Mucosa of descending colon (tissue), 3 donors: ENCODE data around the gene PNKD. TPM values are rescaled to one million over a fixed set of nuclear protein-coding genes. Genes with fewer than 3 reads are reported as not detected.
A peak's percentile ranks its signal among the peaks of the same experiment; 100 is the strongest.

Experiments used
- ATAC-seq: fragments of 200-7000 bp; cut with Tn5 transposase; one replicate; pipeline ENCODE4 v1.9.1; 2020; ENCODE audit warnings: mild to moderate bottlenecking, moderate library complexity
- DNase-seq, 3 donors: peaks; one replicate each; pipeline ENCODE4 v3.0.0-alpha.2; 2020
- H3K36me3 ChIP-seq: fragments of 200-600 bp; one replicate; pipeline ENCODE4 v1.8.0; 2021; ENCODE audit warnings: low read depth, mild to moderate bottlenecking
- H3K4me1 ChIP-seq: fragments of 200-600 bp; one replicate; pipeline ENCODE4 v1.8.0; 2021; ENCODE audit warnings: low read depth, mild to moderate bottlenecking
- H3K4me3 ChIP-seq: fragments of 200-600 bp; one replicate; pipeline ENCODE4 v1.8.0; 2021; ENCODE audit warnings: mild to moderate bottlenecking
- H3K9me3 ChIP-seq: fragments of 200-600 bp; one replicate; pipeline ENCODE4 v1.8.0; 2021; ENCODE audit warnings: mild to moderate bottlenecking
- CTCF ChIP-seq: fragments of 200-600 bp; IDR thresholded peaks from one replicate; pipeline ENCODE4 v1.8.0; 2022; ENCODE audit warnings: antibody characterized with exemption, mild to moderate bottlenecking
- intact Hi-C, 2 donors: fragments of 100-400 bp; cut with DNase I in 1 of 2; cut with micrococcal nuclease in 1 of 2; formaldehyde crosslinking; loops; one replicate each; pipeline versions ENCODE4 v1.11.0 to v1.11.1; 2022; cut with DNase I, micrococcal nuclease
- total RNA-seq, 3 donors: library from RNA; stranded (reverse); fragmentation: NEBNext Ultra II Directional in 2 of 3; extraction: Animal tissue kit (Norgen Biotek cat#: 25700) in 2 of 3; gene quantifications; one replicate each; pipeline versions ENCODE4 v1.2.1 to v1.2.4, GENCODE V29; 2021 to 2023
- donor health status: DM: no; HTN: no; CAD: no; lungs with moderate emphysema.
- donor health status: DM: no; HTN: no; CAD: no.
- donor health status: DM: no; HTN: yes; CAD: no.

The PNKD gene
- total RNA-seq, 3 donors from 2014 or later: 77.1 to 101 (median 92.1) TPM

DNA sequence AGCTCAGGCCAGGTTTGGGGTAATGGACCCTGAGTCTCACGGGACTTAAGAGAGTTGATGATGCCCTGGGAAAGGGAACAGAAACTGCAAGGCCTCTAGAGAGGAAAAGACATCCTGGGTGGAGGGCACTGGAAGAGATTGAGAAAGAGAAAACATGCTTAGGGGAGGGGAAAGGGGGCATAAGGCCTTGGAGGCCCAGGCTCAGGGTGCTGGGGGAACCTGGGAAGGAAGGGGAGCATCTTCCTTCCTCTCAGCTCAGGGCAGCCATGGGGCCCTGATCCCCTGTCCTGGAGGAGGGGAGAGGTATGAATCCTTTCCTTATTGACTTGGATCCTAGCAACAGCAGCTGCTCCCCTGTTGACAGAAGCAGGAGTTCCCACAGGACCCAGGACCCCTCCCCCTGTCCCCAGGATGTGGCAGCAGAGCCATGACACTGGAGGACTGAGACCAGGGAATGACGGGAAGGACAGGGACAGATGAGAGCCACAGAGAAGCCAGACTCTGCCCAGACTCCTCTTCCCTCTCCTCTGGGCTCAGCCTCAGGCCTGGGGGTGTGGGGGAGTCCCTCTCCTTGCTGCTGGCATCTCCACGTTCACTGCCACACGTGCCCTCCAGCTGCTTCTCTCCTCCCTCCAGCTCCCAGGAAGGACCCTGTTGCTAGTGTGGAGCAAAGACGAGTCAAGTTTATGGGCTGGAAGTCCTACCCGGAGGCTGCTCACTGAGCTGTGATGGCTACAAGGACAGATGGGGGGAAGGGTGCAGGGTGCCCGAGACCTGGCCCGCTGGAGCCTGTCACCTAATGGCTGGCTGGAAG lies 8.7 kb upstream of the PNKD start:
- intact Hi-C loops: no loop called here

DNA sequence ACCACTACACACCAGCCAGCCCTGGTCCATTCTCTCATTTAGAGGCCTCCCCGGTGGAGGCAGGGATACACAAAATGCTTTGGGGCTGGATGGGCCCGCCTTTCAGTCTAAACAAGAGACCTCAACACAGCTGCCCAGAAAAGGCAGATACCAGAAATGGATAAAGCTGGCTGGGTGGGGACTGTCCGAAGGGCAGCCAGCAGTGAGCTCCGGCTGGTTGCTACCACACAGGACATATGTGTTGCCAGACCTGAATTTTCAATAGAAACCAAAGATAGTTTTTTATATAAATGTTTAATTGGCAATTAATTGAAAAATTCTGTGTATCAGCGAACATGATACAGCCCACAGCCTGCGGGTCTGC lies 8.1 kb upstream of the PNKD start:
- DNase-seq (no peak), ATAC-seq (no peak)
- H3K36me3 ChIP-seq: no peaks in the 10 kb centered on the region
- H3K9me3 ChIP-seq: no peaks in the 10 kb centered on the region
- H3K4me1 ChIP-seq: peaks cover 52% of the 10 kb centered on the region
- TF ChIP-seq CTCF: no peak
- intact Hi-C loops: no loop called here
- no peak overlapping the region for H3K4me3 ChIP-seq

More for the DNA sequence above, 8.7 kb upstream of the PNKD start:
- Histone ChIP-seq H3K36me3 (no peaks in the 10 kb centered on the region), H3K9me3 (no peaks in the 10 kb centered on the region), H3K4me3 (no peak overlapping the region), H3K4me1 (peaks cover 52% of the 10 kb centered on the region)
- DNase-seq: no peak
- no peak for TF ChIP-seq CTCF
- ATAC-seq: peak; percentile 15

DNA sequence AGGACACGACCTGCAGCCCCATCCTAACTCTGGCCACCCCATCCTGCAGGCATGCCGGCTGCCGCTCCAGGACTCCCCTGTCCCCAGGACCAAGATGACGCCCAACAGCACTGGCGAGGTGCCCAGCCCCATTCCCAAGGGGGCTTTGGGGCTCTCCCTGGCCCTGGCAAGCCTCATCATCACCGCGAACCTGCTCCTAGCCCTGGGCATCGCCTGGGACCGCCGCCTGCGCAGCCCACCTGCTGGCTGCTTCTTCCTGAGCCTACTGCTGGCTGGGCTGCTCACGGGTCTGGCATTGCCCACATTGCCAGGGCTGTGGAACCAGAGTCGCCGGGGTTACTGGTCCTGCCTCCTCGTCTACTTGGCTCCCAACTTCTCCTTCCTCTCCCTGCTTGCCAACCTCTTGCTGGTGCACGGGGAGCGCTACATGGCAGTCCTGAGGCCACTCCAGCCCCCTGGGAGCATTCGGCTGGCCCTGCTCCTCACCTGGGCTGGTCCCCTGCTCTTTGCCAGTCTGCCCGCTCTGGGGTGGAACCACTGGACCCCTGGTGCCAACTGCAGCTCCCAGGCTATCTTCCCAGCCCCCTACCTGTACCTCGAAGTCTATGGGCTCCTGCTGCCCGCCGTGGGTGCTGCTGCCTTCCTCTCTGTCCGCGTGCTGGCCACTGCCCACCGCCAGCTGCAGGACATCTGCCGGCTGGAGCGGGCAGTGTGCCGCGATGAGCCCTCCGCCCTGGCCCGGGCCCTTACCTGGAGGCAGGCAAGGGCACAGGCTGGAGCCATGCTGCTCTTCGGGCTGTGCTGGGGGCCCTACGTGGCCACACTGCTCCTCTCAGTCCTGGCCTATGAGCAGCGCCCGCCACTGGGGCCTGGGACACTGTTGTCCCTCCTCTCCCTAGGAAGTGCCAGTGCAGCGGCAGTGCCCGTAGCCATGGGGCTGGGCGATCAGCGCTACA lies 7.4 kb upstream of the PNKD start:
- H3K36me3 ChIP-seq: no peaks in the 10 kb centered on the region
- ATAC-seq: no peak
- no peak for TF ChIP-seq CTCF
- DNase-seq: no peak
- H3K4me3 ChIP-seq: no peak overlapping the region
- intact Hi-C loops: no loop called here
- H3K4me1 ChIP-seq: peaks cover 53% of the 10 kb centered on the region
- no peaks in the 10 kb centered on the region for H3K9me3 ChIP-seq

DNA sequence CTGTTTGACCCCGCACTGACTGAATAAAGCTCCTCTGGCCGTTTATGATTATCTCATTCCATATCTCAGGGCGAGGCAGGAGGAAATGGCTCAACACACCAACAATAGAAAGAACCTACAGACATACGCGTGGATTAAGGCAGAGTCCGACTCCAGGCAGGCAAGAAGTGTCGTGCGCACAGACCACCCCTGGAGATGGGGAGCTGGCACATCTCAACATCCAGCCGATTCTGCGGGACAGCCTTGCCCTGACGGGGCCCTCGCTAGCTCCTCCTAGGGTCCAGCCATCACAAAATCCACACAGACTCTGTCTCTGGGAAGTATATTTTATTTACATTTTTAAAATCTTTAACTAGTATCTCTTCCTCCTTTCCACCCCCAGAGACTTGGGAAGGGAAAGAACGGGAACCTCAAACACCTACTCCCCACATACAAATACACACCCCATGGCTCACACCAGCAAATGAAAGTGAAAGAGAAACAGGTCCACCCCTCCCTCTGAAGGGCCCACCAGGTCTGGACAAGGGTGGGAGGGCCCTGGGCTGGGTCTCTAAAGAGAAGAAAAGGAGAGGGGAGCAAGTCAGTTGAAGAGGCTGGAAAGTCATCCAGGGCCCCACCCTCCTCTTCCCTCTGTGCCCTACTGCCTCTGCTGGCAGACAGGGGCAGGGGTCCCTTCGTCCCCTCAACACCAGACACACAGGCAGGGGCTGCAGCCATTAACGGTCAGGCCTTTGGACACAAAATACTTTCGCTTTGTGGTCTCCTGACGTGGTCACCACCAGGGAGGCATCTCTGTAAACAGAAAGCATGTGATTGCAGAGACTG lies 6.3 kb upstream of the PNKD start:
- ATAC-seq (peak; percentile 58), DNase-seq (peak in 2 of 3 donors; percentile 60 to 62)
- no peaks in the 10 kb centered on the region for H3K36me3 ChIP-seq
- TF ChIP-seq CTCF: no peak
- H3K4me1 ChIP-seq: peaks cover 58% of the 10 kb centered on the region
- no peaks in the 10 kb centered on the region for H3K9me3 ChIP-seq
- intact Hi-C loops: no loop called here
- H3K4me3 ChIP-seq: no peak overlapping the region
